Measurements from ENCODE around the gene CDK4. TPM values are rescaled to one million over a fixed set of nuclear protein-coding genes. Genes with fewer than 3 reads are reported as not detected.
"Not testable (repeated sequence)": the region's sequence is repeated elsewhere in the genome, so short reads cannot be mapped to it uniquely, and the experiment has no call there.

Gene CDK4
- total RNA-seq, 4 donors from 2014 or later, result 79.1 to 156 (median 99.0) TPM

GRCh38 chr12:57777367-57777766 lies 25.3 kb upstream of the CDK4 start:
- DNase-seq (ENCODE audit: low spot score in 2 of 2), result no peak
- H3K4me3 ChIP-seq, result no peak overlapping the region
- H3K27ac ChIP-seq, result no peak overlapping the region
- TF ChIP-seq POLR2A (IDR thresholded peaks at IDR 0.05) (no peak), CTCF (IDR thresholded peaks at IDR 0.05) (no peak), EP300 (IDR thresholded peaks at IDR 0.05) (no peak)
- WGBS, 2 donors, result 85 to 89% methylated on average over 7 of the region's 7 CpGs
- H3K27me3 ChIP-seq, result no peaks in the 10 kb centered on the region
- peaks cover 0 to 18% (median 2%) of the 10 kb centered on the region in 4 donors for H3K4me1 ChIP-seq
- H3K9me3 ChIP-seq, result no peaks in the 10 kb centered on the region
- peaks cover 0 to 50% (median 0%) of the 10 kb centered on the region in 3 donors for H3K36me3 ChIP-seq

- Histone ChIP-seq H3K36me3 (peaks cover 0 to 50% (median 0%) of the 10 kb centered on the region in 3 donors), H3K9me3 (no peaks in the 10 kb centered on the region), H3K27ac (no peak overlapping the region), H3K4me3 (no peak overlapping the region), H3K27me3 (no peaks in the 10 kb centered on the region), H3K4me1 (peaks cover 0 to 18% (median 6%) of the 10 kb centered on the region in 4 donors)
- TF ChIP-seq EP300 (IDR thresholded peaks at IDR 0.05) (no peak), POLR2A (IDR thresholded peaks at IDR 0.05) (no peak), CTCF (IDR thresholded peaks at IDR 0.05) (no peak)
- no peak for DNase-seq (ENCODE audit: low spot score in 2 of 2)
- 87 to 89% methylated on average over 2 of the region's 2 CpGs for WGBS, 2 donors
These were observed 24.1 kb upstream of the CDK4 start for GRCh38 chr12:57776247-57776587.

GRCh38 chr12:57775563-57776246 lies 23.6 kb upstream of the CDK4 start:
- Histone ChIP-seq H3K4me3 (no peak overlapping the region), H3K27me3 (no peaks in the 10 kb centered on the region), H3K27ac (no peak overlapping the region), H3K9me3 (no peaks in the 10 kb centered on the region), H3K4me1 (peaks cover 0 to 23% (median 10%) of the 10 kb centered on the region in 4 donors), H3K36me3 (peaks cover 0 to 49% (median 0%) of the 10 kb centered on the region in 3 donors)
- WGBS, 2 donors, result 71 to 79% methylated on average over 4 of the region's 4 CpGs
- DNase-seq (ENCODE audit: low spot score in 2 of 2), result no peak
- TF ChIP-seq POLR2A (IDR thresholded peaks at IDR 0.05) (no peak), CTCF (IDR thresholded peaks at IDR 0.05) (no peak), EP300 (IDR thresholded peaks at IDR 0.05) (no peak)

- Histone ChIP-seq H3K4me1 (peaks cover 0 to 25% (median 11%) of the 10 kb centered on the region in 4 donors), H3K4me3 (no peak overlapping the region), H3K27me3 (no peaks in the 10 kb centered on the region), H3K36me3 (peaks cover 0 to 49% (median 0%) of the 10 kb centered on the region in 3 donors), H3K27ac (no peak overlapping the region), H3K9me3 (no peaks in the 10 kb centered on the region)
- WGBS, 2 donors, result 81 to 87% methylated on average over 3 of the region's 3 CpGs
- DNase-seq (ENCODE audit: low spot score in 2 of 2), result no peak
- TF ChIP-seq POLR2A (IDR thresholded peaks at IDR 0.05), result no peak
- no peak for TF ChIP-seq EP300 (IDR thresholded peaks at IDR 0.05)
- TF ChIP-seq CTCF (IDR thresholded peaks at IDR 0.05), result no peak
These were observed 22.9 kb upstream of the CDK4 start for GRCh38 chr12:57775044-57775443.

- not testable (repeated sequence) for DNase-seq (ENCODE audit: low spot score in 2 of 2); H3K9me3 ChIP-seq; H3K4me3 ChIP-seq; H3K27ac ChIP-seq; H3K27me3 ChIP-seq
- 91 to 93% methylated on average over 11 of the region's 11 CpGs for WGBS, 2 donors
- Histone ChIP-seq H3K4me1 (peaks cover 0 to 25% (median 11%) of the 10 kb centered on the region in 4 donors), H3K36me3 (peaks cover 0 to 49% (median 0%) of the 10 kb centered on the region in 3 donors)
These were observed 22.5 kb upstream of the CDK4 start for GRCh38 chr12:57774634-57775033.

All from tibial nerve (tissue), 4 donors.